D721Med (cell line): ENCODE data around the gene SHC3.

ENCODE experiments used
- DNase-seq: peaks from one replicate; pipeline ENCODE4 v3.0.0; 2011; ENCODE audit warnings: low spot score; ENCODE audit not compliant: insufficient read length
- FAIRE-seq: peaks from 2 replicates; lab custom pipeline; 2011; peaks lifted over from hg19 to GRCh38; lab: Jason Lieb, UNC
- CTCF ChIP-seq: IDR thresholded peaks from 2 replicates; pipeline ENCODE4 v1.5.1; 2012; ENCODE audit warnings: mild to moderate bottlenecking, control low read depth; ENCODE audit not compliant: insufficient read depth; ENCODE audit errors: missing control alignments

The SHC3 gene

GRCh38 chr9:89177944-89178829, at the start of gene SHC3:
Gene SHC3 (minus strand): TSS chr9:89178818. CDS start chr9:89178460, 358 bp downstream.
- FAIRE-seq (no peak), DNase-seq (no peak)
- TF ChIP-seq CTCF, result no peak

DNA sequence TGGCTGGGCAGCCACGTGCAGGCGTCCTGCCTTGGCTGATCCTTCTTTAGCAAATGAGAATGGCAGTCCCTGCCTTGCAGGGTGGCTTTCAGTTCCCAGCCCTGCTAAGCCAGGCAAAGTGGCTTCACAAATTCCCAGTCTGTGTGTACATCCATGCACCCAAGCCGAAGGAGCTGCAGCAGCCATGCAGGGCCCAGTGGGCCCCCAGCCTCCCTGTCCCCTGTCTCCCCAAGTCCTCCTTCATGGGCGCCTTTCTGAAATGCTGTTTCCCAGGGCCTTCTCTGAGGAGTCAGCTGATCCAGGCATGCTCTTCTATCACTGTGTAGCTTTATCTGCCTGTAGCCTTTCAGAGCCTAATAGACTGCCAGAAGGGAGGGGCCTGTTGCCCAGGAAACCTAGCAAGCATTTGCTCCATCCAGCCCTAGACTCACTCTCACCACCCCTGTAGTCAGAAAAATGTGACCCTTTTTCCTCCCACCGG, 47.4 kb upstream of the SHC3 start:
- DNase-seq, result no peak
- no peak for FAIRE-seq
- no peak for TF ChIP-seq CTCF

DNA sequence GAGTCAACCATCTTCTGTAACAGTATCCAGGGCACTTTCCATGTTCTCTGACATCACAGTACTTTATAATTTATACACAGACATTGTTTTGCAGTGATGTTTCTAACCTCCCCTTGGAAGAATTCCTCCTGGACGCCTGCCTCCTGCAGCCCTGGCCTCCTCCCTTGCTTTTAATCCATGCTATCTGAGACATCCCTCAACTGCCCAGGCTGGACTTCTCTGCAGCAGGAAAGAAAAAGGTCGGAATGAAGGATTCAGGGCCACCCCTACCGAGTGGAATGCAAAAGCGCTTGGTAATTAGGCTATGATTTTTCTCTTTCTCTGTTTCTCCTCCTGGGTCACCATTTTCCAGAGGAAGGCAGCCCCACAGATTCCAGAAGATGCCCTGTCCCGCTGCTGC, 47.0 kb upstream of the SHC3 start:
- FAIRE-seq, result no peak
- DNase-seq, result no peak
- no peak for TF ChIP-seq CTCF

- DNase-seq, result no peak
- TF ChIP-seq CTCF, result no peak
- FAIRE-seq, result no peak
Measured at GRCh38 chr9:89225036-89225435, 46.4 kb upstream of the SHC3 start.

DNA sequence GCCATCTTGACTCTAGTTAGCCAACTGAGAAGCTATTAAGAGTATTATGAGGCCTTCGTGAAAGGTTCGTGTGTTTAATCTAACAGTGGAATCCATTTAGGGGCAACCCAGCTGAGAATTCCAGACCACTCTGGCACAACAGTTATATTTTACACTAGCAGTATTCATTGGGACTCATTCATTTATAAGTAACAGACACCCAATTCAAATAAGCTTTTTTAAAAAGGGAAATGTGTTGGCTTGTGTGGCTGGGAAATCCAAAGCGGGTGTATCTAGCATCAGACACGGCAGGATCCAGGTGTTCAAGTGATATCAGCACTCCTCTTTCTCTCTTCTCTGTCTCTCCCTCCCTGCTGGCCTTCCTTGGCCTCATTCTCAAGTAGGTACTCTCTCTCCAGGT, 46.0 kb upstream of the SHC3 start:
- no peak for DNase-seq
- TF ChIP-seq CTCF, result no peak
- no peak for FAIRE-seq

DNA sequence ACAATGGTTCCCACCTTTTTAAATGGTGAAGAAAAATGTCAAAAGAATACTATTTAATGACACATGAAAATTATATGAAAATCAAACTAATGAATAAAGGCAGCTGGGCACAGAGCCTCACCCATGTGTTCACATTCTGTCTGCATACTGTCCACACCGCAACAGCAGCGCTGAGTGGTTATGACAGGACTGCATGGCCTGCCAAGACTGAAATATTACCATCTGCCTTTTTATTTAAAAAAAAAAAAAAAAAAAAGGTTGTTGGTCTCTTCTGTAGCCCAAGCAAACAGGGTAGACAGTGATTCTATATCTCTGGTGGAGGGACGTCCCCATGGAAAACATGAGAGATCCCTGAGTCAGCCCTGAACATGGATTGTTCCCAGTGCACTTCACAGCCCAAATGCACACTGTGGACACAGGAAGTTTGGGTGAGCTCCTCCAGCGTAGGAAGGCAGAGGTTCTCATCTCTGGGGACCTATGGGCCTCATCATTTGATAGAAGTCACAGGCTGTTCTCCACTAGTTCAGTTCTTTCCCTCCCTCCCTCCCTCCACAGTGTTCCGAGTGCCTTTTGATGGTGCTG, 44.9 kb upstream of the SHC3 start:
- TF ChIP-seq CTCF, result no peak
- FAIRE-seq, result no peak
- no peak for DNase-seq

DNA sequence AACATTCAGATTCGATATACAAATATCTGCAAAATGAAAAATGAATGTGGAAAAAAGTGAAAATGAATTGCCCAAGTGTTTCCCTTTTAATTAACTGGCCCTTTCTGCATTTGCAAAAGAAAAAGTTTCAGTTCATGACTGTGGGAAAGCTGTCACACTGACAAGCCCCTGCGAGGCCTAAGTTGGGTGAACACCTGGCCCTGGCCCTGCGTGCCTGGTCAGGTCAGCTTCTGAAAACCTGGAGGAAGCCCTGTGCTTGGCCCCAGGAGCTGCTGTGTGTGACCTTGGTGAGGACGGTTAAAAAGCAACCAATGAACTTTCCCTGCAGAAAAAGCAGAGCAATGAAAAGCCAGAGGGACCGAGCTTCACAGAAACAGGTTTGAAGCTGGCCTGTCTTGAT, 41.0 kb upstream of the SHC3 start:
- FAIRE-seq, result no peak

More for the DNA sequence above, 41.0 kb upstream of the SHC3 start:
- DNase-seq, result no peak
- no peak for TF ChIP-seq CTCF
